K562 (cell line): ENCODE results near the gene MTERF2. TPM values are rescaled to one million over a fixed set of nuclear protein-coding genes. Genes with fewer than 3 reads are reported as not detected.

Source experiments
- CREM ChIP-seq: IDR thresholded peaks from 2 replicates; pipeline ENCODE4 v1.6.1; 2014; ENCODE audit warnings: antibody characterized with exemption, low read depth
- HNRNPK ChIP-seq: fragments of 200-400 bp; formaldehyde crosslinking; IDR thresholded peaks from one replicate; pipeline ENCODE4 v1.6.1; 2018; ENCODE audit warnings: mild to moderate bottlenecking, low read depth, low read length; ENCODE audit not compliant: poor library complexity, severe bottlenecking
- MYBL2 ChIP-seq, 2 experiments: fragments of 450-650 bp in 1 of 2; sonication (generic) in 1 of 2; formaldehyde crosslinking in 1 of 2; IDR thresholded peaks; 2 replicates each; pipeline versions ENCODE4 v1.6.1 to v1.8.1; 2017 to 2022; ENCODE audit warnings: borderline replicate concordance in 1 of 2, inconsistent platforms in 1 of 2, low read depth in 1 of 2, mild to moderate bottlenecking in 1 of 2, missing genetic modification reagents in 1 of 2, moderate library complexity in 1 of 2
- RBM15 ChIP-seq: fragments of 200-400 bp; formaldehyde crosslinking; IDR thresholded peaks from 2 replicates; pipeline ENCODE4 v1.6.1; 2018; ENCODE audit warnings: mild to moderate bottlenecking, low read length, moderate library complexity; ENCODE audit not compliant: insufficient read depth
- SNAPC5 ChIP-seq: fragments of 250-450 bp; sonication (Bioruptor Pico); IDR thresholded peaks from 2 replicates; pipeline ENCODE4 v1.8.0; 2021; ENCODE audit warnings: moderate library complexity, mild to moderate bottlenecking, inconsistent platforms
- TBP ChIP-seq: optimal IDR thresholded peaks from 2 replicates; pipeline ENCODE3; 2011; ENCODE audit warnings: low read depth, low read length, improper control_type of control experiment
- TRIM24 ChIP-seq, 2 experiments: fragments of 450-650 bp; IDR thresholded peaks; 2 replicates each; pipeline ENCODE4 v1.6.1; 2016
- ZBTB40 ChIP-seq, 2 experiments: fragments of 450-650 bp in 1 of 2; sonication (generic) in 1 of 2; formaldehyde crosslinking in 1 of 2; IDR thresholded peaks; 2 replicates each; pipeline versions ENCODE4 v1.7.1 to v1.9.0; 2016 to 2022; ENCODE audit warnings: inconsistent platforms in 1 of 2, mild to moderate bottlenecking in 1 of 2, missing genetic modification reagents in 1 of 2
- ZNF197 ChIP-seq: fragments of 200-800 bp; sonication (Bioruptor generic); IDR thresholded peaks from 2 replicates; pipeline ENCODE4 v1.6.1; 2016; ENCODE audit warnings: low read depth, missing genetic modification characterization, missing compliant biosample characterization
- polyA plus RNA-seq, 8 experiments: library from polyadenylated mRNA; depleted of rRNA in 4 of 8; stranded (reverse) in 5 of 8; unstranded in 3 of 8; fragments of >200 nt; fragmentation: Nextera tagmentation in 2 of 8; fragmentation: Illumina TruSeq in 1 of 8; extraction: Ambion mirVana in 2 of 8; extraction: Trizol in 1 of 8; gene quantifications; 2 replicates each; pipeline versions ENCODE4 v1.2.1 to v1.2.3, GENCODE V29; 2011 to 2014; ENCODE audit warnings: inconsistent platforms in 1 of 8, missing spikeins in 1 of 8
- total RNA-seq, 7 experiments: library from RNA; depleted of rRNA in 6 of 7; stranded (reverse); fragments of >200 nt in 6 of 7; fragmentation: Illumina TruSeq in 2 of 7; extraction: Trizol in 2 of 7; gene quantifications; 2 replicates each; pipeline versions ENCODE4 v1.2.1 to v1.2.3, GENCODE V29; 2011 to 2021; ENCODE audit warnings: low replicate concordance in 1 of 7
- TF ChIP-seq, protein P1 (sequence below), 3 experiments: fragments of 200-800 bp in 1 of 3; fragments of 250-450 bp in 1 of 3; fragments of 450-650 bp in 1 of 3; sonication (Bioruptor Pico) in 1 of 3; sonication (Bioruptor generic) in 1 of 3; formaldehyde crosslinking in 1 of 3; IDR thresholded peaks; 2 replicates each; pipeline versions ENCODE4 v1.6.1 to v1.8.0; 2016 to 2022; ENCODE audit warnings: mild to moderate bottlenecking in 2 of 3, missing genetic modification characterization in 2 of 3, missing compliant biosample characterization in 1 of 3, moderate library complexity in 1 of 3
- TF ChIP-seq, protein P2 (sequence below): fragments of 250-450 bp; sonication (Bioruptor Pico); IDR thresholded peaks from 2 replicates; pipeline ENCODE4 v1.9.0; 2021; ENCODE audit warnings: mild to moderate bottlenecking

The MTERF2 gene
- total and polyA plus RNA-seq, 9 of the 15 experiments (the other 6 are each of a cell fraction or from before 2014, with no cell fraction given): 10.0 to 63.2 (median 33.2) TPM

- TF ChIP-seq ZBTB40 (IDR thresholded peaks at IDR 0.05): no peak
- TF ChIP-seq ZBTB40 (CRISPR knock-in tag; IDR thresholded peaks at IDR 0.05): no peak
- TF ChIP-seq, protein P1, sequence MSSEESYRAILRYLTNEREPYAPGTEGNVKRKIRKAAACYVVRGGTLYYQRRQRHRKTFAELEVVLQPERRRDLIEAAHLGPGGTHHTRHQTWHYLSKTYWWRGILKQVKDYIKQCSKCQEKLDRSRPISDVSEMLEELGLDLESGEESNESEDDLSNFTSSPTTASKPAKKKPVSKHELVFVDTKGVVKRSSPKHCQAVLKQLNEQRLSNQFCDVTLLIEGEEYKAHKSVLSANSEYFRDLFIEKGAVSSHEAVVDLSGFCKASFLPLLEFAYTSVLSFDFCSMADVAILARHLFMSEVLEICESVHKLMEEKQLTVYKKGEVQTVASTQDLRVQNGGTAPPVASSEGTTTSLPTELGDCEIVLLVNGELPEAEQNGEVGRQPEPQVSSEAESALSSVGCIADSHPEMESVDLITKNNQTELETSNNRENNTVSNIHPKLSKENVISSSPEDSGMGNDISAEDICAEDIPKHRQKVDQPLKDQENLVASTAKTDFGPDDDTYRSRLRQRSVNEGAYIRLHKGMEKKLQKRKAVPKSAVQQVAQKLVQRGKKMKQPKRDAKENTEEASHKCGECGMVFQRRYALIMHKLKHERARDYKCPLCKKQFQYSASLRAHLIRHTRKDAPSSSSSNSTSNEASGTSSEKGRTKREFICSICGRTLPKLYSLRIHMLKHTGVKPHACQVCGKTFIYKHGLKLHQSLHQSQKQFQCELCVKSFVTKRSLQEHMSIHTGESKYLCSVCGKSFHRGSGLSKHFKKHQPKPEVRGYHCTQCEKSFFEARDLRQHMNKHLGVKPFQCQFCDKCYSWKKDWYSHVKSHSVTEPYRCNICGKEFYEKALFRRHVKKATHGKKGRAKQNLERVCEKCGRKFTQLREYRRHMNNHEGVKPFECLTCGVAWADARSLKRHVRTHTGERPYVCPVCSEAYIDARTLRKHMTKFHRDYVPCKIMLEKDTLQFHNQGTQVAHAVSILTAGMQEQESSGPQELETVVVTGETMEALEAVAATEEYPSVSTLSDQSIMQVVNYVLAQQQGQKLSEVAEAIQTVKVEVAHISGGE (CRISPR knock-in tag; IDR thresholded peaks at IDR 0.05): no peak
- TF ChIP-seq TBP: no peak
- peak; percentile 51; the same call in 1 of the 2 replicates for TF ChIP-seq CREM
- no peak for TF ChIP-seq SNAPC5 (CRISPR knock-in tag)
- TF ChIP-seq RBM15: no peak
- peak in 1 of 2 experiments; percentile 28; a peak in 2 of 4 replicates for TF ChIP-seq TRIM24 (IDR thresholded peaks at IDR 0.05)
- no peak for TF ChIP-seq MYBL2 (IDR thresholded peaks at IDR 0.05; ENCODE audit: low read depth)
- no peak for TF ChIP-seq MYBL2 (CRISPR knock-in tag; IDR thresholded peaks at IDR 0.05; ENCODE audit: borderline replicate concordance)
- no peak for TF ChIP-seq ZNF197
- no peak for TF ChIP-seq HNRNPK
- TF ChIP-seq, protein P2, sequence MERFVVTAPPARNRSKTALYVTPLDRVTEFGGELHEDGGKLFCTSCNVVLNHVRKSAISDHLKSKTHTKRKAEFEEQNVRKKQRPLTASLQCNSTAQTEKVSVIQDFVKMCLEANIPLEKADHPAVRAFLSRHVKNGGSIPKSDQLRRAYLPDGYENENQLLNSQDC (CRISPR knock-in tag): no peak
Measured at GRCh38 chr12:106941481-106942156, 45.3 kb downstream of the MTERF2 start (continued).
